SU-DHL-6 (cell line): ENCODE measurements around the gene CCNYL1.

Source experiments
- H2AFZ ChIP-seq: fragments of 200-600 bp; sonication (generic); 2 replicates; pipeline ENCODE4 v1.6.1; 2014; ENCODE audit warnings: low read depth, mild to moderate bottlenecking, moderate library complexity, mixed read lengths, antibody characterized with exemption, low read length; ENCODE audit not compliant: severe bottlenecking
- H3F3A ChIP-seq: fragments of 200-600 bp; shearing (Covaris generic); 2 replicates; pipeline ENCODE4 v1.6.0; 2016; ENCODE audit warnings: antibody characterized with exemption, mild to moderate bottlenecking; ENCODE audit not compliant: insufficient read depth
- H3K27ac ChIP-seq: fragments of 200-600 bp; sonication (generic); 2 replicates; pipeline ENCODE4 v1.5.1; 2016; ENCODE audit warnings: low read depth, mild to moderate bottlenecking, low read length, moderate library complexity, mixed read lengths
- H3K27me3 ChIP-seq: fragments of 200-600 bp; sonication (generic), shearing (Covaris generic); 2 replicates; pipeline ENCODE4 v1.6.0; 2014; ENCODE audit warnings: mild to moderate bottlenecking, low read length
- H3K36me3 ChIP-seq: fragments of 200-600 bp; sonication (generic); 2 replicates; pipeline ENCODE4 v1.6.1; 2014; ENCODE audit warnings: mild to moderate bottlenecking, low read length, mixed read lengths
- H3K4me2 ChIP-seq: fragments of 300-600, 200-600 bp; shearing (Covaris generic), sonication (generic); 2 replicates; pipeline ENCODE4 v1.6.0; 2014; ENCODE audit warnings: low read length, low read depth, mild to moderate bottlenecking; ENCODE audit not compliant: poor library complexity, severe bottlenecking
- H3K4me3 ChIP-seq: fragments of 200-600 bp; sonication (generic); 2 replicates; pipeline ENCODE4 v1.5.1; 2014; ENCODE audit warnings: antibody characterized with exemption, low read length, mild to moderate bottlenecking, mixed read lengths; ENCODE audit not compliant: insufficient read depth, poor library complexity, severe bottlenecking
- H3K79me2 ChIP-seq: fragments of 200-600 bp; sonication (generic); 2 replicates; pipeline ENCODE4 v1.6.1; 2014; ENCODE audit warnings: mild to moderate bottlenecking, low read length, moderate library complexity; ENCODE audit not compliant: insufficient read depth
- H3K9ac ChIP-seq: fragments of 200-600 bp; sonication (generic); 2 replicates; pipeline ENCODE4 v1.7.0; 2014; ENCODE audit warnings: mild to moderate bottlenecking, low read length
- H3K9me2 ChIP-seq: fragments of 200-600 bp; sonication (generic); replicated peaks from 2 replicates; pipeline ENCODE4 v1.6.1; 2014; ENCODE audit warnings: low read length; ENCODE audit not compliant: insufficient read depth
- H3K9me3 ChIP-seq: fragments of 200-600 bp; sonication (generic); 2 replicates; pipeline ENCODE4 v1.6.1; 2014; ENCODE audit warnings: low read length, mixed read lengths; ENCODE audit not compliant: insufficient read depth
- H4K20me1 ChIP-seq: fragments of 200-600 bp; sonication (generic); 2 replicates; pipeline ENCODE4 v1.6.1; 2014; ENCODE audit warnings: low read depth, mild to moderate bottlenecking, antibody characterized with exemption, low read length, moderate library complexity, mixed read lengths
- CTCF ChIP-seq: fragments of 200-600 bp; sonication (generic); IDR thresholded peaks from one replicate; pipeline ENCODE4 v1.5.1; 2017; ENCODE audit warnings: antibody characterized with exemption, mild to moderate bottlenecking, low read length, moderate library complexity; ENCODE audit not compliant: insufficient read depth, poor library complexity, severe bottlenecking
- EZH2phosphoT487 ChIP-seq: fragments of 200-600 bp; sonication (generic), shearing (Covaris generic); conservative IDR thresholded peaks from 2 replicates; pipeline ENCODE4 v1.6.1; 2018; ENCODE audit warnings: mild to moderate bottlenecking, antibody characterized with exemption, low read length, moderate library complexity, mixed read lengths

The CCNYL1 gene

DNA sequence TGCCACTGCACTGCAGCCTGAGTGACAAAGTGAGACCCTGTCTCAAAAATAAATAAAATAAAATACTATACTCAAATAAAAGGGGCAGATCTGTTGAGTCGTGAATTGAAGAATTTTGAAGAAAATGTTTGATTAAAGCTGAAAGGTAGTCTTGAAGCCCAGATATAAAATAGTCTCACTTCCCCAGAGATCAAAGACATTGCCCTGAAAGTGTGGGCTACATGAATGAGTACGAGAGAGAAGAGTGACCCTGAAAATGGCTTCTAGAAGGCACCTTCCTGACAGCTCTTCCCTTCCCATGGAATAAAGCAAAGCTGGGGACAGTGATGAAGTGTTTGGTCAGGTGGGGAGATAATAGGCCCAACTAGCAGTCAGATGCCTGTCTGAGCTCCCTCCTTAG lies 72.1 kb downstream of the CCNYL1 start:
- TF ChIP-seq EZH2phosphoT487 (no peak), CTCF (no peak)
- H3K9me2 ChIP-seq, result no peaks in the 10 kb centered on the region
- H3K36me3 ChIP-seq, result no peaks in the 10 kb centered on the region
- H3K4me2 ChIP-seq, result no peak overlapping the region
- H3K27ac ChIP-seq, result no peak overlapping the region
- H3F3A ChIP-seq, result no peaks in the 10 kb centered on the region
- H3K9me3 ChIP-seq, result no peaks in the 10 kb centered on the region
- no peak overlapping the region for H3K9ac ChIP-seq
- no peaks in the 10 kb centered on the region for H3K79me2 ChIP-seq
- H4K20me1 ChIP-seq, result no peaks in the 10 kb centered on the region
- H2AFZ ChIP-seq, result no peak overlapping the region
- no peak overlapping the region for H3K4me3 ChIP-seq
- no peaks in the 10 kb centered on the region for H3K27me3 ChIP-seq

- Histone ChIP-seq H3K27me3 (no peaks in the 10 kb centered on the region), H3F3A (no peaks in the 10 kb centered on the region), H4K20me1 (no peaks in the 10 kb centered on the region), H3K9me3 (no peaks in the 10 kb centered on the region), H3K36me3 (no peaks in the 10 kb centered on the region), H3K4me3 (no peak overlapping the region), H3K4me2 (no peak overlapping the region), H3K9ac (no peak overlapping the region), H2AFZ (no peak overlapping the region), H3K27ac (no peak overlapping the region), H3K9me2 (no peaks in the 10 kb centered on the region), H3K79me2 (no peaks in the 10 kb centered on the region)
- TF ChIP-seq EZH2phosphoT487, result no peak
- TF ChIP-seq CTCF, result no peak
These were observed 73.5 kb downstream of the CCNYL1 start for GRCh38 chr2:207784898-207785297.

DNA sequence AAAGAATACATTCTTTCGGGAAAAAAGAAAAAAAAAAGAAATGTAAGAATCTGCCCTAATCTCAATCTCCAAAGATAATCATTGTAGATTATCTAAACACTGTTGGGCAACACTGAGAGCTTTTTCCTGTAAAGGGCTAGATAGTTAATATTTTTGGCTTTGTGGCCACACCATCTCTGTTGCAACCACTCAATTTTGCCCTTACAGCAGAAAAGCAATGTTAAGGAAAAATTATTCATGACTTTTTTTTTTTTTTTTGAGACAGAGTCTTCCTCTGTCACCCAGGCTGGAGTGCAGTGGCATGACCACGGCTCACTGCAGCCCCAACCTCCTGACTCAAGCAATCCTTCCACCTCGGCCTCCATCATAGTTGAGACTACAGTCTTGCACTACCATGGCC lies 75.6 kb downstream of the CCNYL1 start:
- Histone ChIP-seq H3K79me2 (no peaks in the 10 kb centered on the region), H3K9me2 (no peaks in the 10 kb centered on the region), H3K9ac (no peak overlapping the region), H3F3A (no peaks in the 10 kb centered on the region), H3K9me3 (no peaks in the 10 kb centered on the region), H3K36me3 (no peaks in the 10 kb centered on the region), H3K27me3 (no peaks in the 10 kb centered on the region), H3K4me3 (no peak overlapping the region), H3K27ac (no peak overlapping the region), H2AFZ (no peak overlapping the region), H3K4me2 (no peak overlapping the region), H4K20me1 (no peaks in the 10 kb centered on the region)
- TF ChIP-seq EZH2phosphoT487, result no peak
- no peak for TF ChIP-seq CTCF

DNA sequence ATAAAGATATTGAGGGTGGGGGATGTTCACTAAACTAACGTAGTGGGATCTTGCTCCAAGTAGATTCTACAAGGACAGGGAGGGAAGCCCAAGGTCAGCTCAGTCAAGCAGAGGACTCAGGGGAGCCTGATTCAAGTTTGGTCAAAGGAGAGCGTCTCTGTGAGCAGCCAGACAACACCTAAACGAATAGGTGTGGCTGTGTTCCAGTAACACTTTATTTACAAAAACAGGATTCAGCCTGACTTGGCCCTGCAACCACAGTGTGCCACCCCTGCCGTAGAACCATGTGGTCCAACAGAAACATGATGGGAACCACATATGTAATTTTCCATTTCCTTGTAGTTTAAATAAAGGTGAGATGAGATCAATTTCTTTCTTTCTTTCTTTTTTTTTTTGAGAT lies 76.4 kb downstream of the CCNYL1 start:
- Histone ChIP-seq H2AFZ (no peak overlapping the region), H3K36me3 (no peaks in the 10 kb centered on the region), H3K27ac (no peak overlapping the region), H3K9me3 (no peaks in the 10 kb centered on the region), H3K27me3 (no peaks in the 10 kb centered on the region), H4K20me1 (no peaks in the 10 kb centered on the region), H3K79me2 (no peaks in the 10 kb centered on the region), H3K9ac (no peak overlapping the region), H3K9me2 (no peaks in the 10 kb centered on the region), H3F3A (no peaks in the 10 kb centered on the region), H3K4me2 (no peak overlapping the region), H3K4me3 (no peak overlapping the region)
- TF ChIP-seq CTCF, result no peak
- TF ChIP-seq EZH2phosphoT487, result no peak
